Stimulated activated CD8-positive, alpha-beta memory T cell treated with anti-CD3 and anti-CD28 coated beads, Interleukin-7, amount 100 ng/mL, for 48 hours (primary cell): ENCODE data around the gene PHLPP2.

Experiments
- DNase-seq, 2 donors: peaks; one replicate each; pipeline ENCODE4 v3.0.0-alpha.2; 2020; ENCODE audit warnings: low read depth in 1 of 2; ENCODE audit errors: extremely low read depth in 1 of 2

Gene PHLPP2

GRCh38 chr16:71724320-71724751, at the start of gene PHLPP2:
PHLPP2 (minus strand) TSS chr16:71724701; CDS start chr16:71714795, 9,906 bp downstream.
- DNase-seq = no peak

GRCh38 chr16:71771571-71771970, 47.1 kb upstream of the PHLPP2 start:
- DNase-seq = no peak

- DNase-seq = no peak
Measured at GRCh38 chr16:71769222-71769621, 44.7 kb upstream of the PHLPP2 start.

DNA sequence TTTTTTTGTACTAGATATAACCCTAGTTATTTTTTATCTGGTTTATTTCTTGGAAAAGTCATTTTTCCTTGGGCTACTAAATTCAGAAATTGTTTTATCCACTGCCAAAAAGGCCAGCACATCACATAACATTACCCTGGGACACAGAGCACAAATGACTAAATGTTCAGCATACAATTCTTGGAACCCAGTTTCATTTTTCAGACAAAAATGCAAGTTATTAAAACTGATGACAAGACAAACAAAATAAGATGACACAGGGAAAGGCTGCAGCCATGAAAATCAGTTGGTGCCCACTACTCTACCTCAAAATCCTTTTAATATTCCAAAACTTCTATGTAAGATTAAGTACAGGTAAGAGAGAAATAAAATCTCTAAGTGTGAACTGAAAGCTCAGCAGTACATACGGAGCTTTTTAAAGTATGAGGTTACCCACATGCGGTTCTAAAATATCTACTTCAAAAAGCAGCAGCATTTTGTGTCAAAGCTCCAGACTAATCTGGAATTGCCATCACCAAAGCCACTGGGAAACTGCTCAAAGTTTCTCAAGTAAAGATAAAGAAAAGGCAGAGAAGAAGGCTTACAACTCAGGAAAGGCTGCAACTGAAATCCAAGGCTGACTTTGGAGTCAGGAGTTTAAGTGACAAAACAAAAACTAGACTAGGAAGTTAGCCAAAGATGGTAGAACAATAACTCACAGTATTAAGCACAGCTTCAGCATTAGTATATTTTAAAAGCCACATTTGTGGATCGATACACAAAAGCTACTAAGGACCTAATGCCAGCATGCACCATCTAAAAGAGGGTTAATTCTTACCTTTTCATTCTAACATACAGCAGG, 42.8 kb upstream of the PHLPP2 start:
- no peak for DNase-seq

GRCh38 chr16:71762186-71762585, 37.7 kb upstream of the PHLPP2 start:
- DNase-seq = no peak

GRCh38 chr16:71761097-71761496, 36.6 kb upstream of the PHLPP2 start:
- no peak for DNase-seq

- DNase-seq = no peak
Measured at GRCh38 chr16:71758293-71758760, 33.8 kb upstream of the PHLPP2 start.

GRCh38 chr16:71754652-71755051, 30.2 kb upstream of the PHLPP2 start:
- no peak for DNase-seq

DNA sequence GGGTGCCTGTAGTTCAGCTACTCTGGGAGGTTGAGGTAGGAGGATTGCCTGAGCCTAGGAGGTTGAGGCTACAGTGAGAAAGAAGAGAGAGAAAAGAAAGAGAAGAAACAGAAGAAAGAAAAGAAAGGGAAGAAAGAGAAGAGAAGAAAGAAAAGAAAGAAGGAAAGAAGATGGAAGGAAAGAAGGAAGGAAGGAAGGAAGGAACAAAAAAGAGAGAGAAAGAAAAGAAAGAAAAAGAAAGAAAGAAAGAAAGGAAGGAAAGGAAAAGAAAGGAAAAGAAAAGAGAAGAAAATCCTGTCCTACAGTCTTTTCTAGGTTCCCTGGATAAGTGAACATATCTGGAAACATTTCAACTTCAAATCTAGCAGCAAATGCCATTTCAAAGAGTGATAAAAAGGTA, 29.6 kb upstream of the PHLPP2 start:
- no peak for DNase-seq

- DNase-seq = no peak
Measured at GRCh38 chr16:71748226-71748625, 23.7 kb upstream of the PHLPP2 start.

DNA sequence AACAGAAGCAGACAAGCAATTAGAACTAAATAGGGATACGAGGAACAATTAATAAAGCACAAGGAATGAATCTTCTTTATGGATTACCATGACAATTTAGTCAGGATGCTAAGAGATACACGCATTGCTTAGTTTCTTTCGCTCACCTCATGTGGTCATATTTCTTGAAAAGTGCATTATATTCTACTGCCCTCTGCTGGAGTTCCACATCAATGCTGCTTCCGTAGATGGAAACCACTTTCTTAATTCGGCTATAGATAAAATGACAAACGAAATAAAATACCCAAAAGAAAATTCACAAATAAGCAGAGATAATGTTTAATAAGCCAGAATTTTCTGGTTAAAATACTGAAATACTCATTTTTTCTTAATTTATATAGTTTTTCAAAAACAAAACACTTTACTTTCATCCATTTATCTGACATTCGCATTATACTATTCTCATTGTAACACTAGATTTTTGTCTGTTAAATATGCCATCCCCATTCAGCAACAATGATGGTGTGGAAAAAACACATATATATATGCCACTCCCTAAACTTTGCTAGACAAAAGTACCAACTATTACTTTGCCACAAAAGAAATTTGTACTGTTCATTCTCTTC, 22.0 kb upstream of the PHLPP2 start:
- no peak for DNase-seq

DNA sequence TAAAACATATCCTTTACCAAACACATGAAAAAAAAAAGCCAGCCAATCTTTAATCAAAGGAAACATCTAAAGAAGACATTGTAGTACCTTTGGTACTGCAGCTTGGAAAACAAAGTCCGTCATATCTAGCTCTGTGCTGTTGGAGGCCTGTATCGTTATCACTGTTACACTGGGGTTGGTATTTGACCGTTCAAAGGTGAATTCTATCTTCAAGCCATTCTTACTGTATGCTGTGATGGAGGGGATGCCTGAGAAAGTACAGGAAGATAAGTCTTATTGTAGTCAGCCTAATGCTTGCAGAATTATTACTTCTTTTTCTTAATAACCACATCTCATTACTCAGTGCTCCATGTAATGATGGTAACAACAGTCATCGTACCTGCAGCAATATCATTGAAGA, 14.4 kb upstream of the PHLPP2 start:
- DNase-seq = no peak

- DNase-seq = no peak
Measured at GRCh38 chr16:71737501-71737900, 13.0 kb upstream of the PHLPP2 start.

DNA sequence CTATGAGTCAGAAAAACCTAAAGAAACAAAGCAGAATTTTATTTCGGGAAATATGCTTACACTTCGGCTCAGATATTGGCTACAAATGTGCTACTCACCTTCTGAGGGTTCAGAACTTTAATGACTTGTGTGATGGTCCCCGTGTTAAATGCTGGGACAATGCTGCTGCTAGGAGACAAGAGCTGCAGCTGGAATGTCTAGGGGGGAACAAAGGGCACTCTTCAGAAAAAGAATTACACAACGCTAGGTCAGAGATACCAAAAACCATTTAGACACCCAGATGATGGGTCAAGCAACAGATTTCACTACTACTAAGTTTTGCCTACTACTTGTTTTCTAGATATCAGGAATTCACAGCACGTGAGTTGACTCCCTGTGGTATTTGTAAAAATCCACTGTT, 10.0 kb upstream of the PHLPP2 start:
- DNase-seq = no peak

DNA sequence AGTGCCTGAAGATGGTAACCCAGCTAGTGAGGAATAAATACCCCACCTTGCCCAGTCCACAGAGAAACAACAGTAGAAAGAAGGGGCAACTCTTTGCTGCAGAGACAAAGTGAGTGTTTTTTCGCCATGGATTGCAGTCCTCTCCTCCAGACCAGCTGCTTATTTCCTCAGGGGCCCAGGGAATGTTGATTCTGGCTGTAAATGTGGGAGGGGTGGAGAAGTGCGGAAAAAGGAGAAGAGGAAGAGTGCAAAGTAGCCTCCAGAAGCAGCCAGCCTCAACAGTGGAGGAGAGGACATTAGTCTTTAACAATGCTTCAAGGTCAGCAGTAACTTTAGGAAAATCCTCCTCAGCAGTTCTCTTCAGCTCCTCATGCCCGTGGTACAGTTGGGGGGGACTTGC, 8.1 kb upstream of the PHLPP2 start:
- DNase-seq = no peak

- DNase-seq = no peak
Measured at GRCh38 chr16:71727551-71728324, 3.2 kb upstream of the PHLPP2 start.

DNA sequence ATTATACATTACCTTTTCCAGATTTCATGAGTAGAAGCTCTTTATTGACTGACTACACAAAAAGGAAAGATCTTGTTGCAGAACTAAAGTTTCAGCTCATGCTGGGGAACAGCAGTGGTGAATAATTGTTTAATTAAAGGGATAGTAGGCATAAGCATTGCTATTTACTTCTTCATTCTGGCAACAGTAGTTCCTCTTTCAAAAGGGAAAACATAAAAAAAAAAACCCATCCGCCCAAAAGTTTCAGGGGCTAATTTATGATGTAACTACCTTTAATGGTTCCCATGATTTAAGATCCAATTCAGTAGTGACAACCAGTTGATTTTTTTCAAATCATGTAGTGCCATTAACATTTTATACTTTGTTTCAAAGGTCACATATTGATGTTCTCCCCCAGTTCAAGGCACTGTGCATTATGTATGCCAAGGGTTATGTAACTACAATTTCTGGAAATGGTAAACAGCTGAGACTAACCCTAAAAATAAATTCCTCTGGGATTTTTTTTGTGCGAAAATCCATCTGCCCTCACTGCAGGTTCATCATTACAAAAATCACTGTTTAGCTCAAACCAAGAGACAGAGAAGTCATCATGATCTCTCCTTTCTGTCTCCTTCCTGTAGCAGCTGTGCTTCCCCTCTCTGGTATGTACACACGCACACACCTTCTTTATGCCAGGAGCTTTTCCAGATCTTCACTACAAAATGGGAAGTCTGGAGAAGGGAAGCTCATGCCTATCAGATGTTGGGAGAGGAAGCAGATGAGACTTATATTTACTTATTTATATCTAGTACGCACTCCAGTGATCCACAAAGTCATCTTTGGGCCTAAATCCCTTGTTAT, 2.2 kb upstream of the PHLPP2 start:
- DNase-seq = no peak

DNA sequence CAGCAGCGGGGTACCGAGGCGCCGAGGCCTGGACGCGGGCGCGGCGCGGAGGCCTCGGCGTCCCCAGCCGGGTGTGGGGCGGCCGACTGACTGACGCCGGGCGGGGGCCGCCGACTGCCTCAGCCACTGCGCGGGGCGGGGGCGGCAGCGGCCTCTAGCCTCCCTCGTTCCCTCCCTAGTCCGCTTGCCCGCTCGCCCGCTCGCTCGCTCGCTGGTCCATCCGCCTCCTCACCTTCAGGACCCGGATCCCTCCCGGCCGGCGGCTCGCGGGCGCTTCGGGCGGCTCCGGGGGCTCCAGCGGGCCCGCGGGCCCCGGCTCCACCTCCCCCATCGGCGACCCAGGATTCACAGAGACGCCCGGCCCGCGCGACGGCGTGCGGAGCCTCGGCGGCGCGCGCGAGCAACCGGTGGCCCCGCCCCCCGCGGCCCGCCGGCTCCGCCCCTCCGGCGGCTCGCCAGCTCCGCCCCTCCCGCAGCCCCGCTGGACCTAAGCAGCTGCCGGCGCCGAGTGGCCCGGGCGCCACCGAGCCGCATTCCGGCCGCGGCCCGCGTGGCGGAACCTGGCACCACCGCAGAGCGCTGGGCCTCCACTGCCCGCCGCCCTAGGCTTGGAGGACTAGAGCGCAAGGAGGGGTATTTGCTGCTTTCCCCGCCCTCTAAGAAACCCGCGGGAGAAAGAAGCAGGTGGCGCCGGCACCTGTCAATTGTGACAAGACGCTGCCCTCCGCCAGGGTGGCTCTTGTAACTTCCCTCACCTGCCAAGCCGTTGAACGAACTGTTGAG, 773 bp downstream of the PHLPP2 start:
- peak; percentile 48 to 67 for DNase-seq

GRCh38 chr16:71722801-71723536, 1.5 kb downstream of the PHLPP2 start:
- DNase-seq = peak; percentile 35 to 43
